Mesodermal cell (in vitro differentiated cells): Measurements from ENCODE around the gene MC1R.
"Not testable (repeated sequence)": the region's sequence is repeated elsewhere in the genome, so short reads cannot be mapped to it uniquely, and the experiment has no call there.

Experiments used
- H3K27ac ChIP-seq: 2 replicates; pipeline ENCODE4 v1.7.0; 2013; ENCODE audit warnings: mild to moderate bottlenecking, low read depth, low read length, moderate library complexity; ENCODE audit not compliant: severe bottlenecking
- H3K36me3 ChIP-seq: 2 replicates; pipeline ENCODE4 v1.7.1; 2013; ENCODE audit warnings: mild to moderate bottlenecking, low read length, moderate library complexity; ENCODE audit not compliant: control insufficient read depth, insufficient read depth
- H3K4me1 ChIP-seq: one replicate; pipeline ENCODE4 v1.7.1; 2013; ENCODE audit warnings: mild to moderate bottlenecking, low read length; ENCODE audit not compliant: insufficient read depth, control insufficient read depth, poor library complexity, severe bottlenecking
- H3K4me3 ChIP-seq: 2 replicates; pipeline ENCODE4 v1.7.0; 2013; ENCODE audit warnings: low read length, control low read depth, mild to moderate bottlenecking; ENCODE audit not compliant: insufficient read depth, poor library complexity, severe bottlenecking; ENCODE audit errors: extremely low read depth
- H3K9me3 ChIP-seq: 2 replicates; pipeline ENCODE4 v1.7.1; 2013; ENCODE audit warnings: mild to moderate bottlenecking, low read length, moderate library complexity; ENCODE audit not compliant: control insufficient read depth
- WGBS, 2 experiments: methylation state at CpG; one replicate each; pipeline ENCODE4 v1.1.5; 2013; ENCODE audit warnings: missing lambda C conversion rate in 2 of 2; ENCODE audit not compliant: insufficient coverage in 2 of 2; 5-methylcytosine and 5-hydroxymethylcytosine counted together

Gene MC1R

DNA sequence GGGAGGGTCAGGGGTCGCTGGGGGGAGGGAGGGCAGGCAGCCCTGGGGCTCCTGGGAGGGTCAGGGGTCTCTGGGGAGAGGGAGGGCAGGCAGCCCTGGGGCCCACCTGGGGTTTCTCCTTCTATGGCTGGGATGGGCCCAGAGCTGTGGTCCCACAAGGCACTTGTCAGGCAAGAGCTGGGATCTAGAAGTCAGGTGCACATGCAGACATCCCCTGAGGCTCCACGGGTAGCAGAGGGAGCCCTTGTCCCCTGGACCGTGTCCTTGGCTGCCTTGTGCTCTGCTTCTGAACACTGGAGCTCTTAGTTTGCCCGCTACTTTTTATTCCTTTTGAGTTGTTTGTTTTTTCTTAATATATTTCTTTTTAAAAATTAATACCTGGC, 6.3 kb downstream of the MC1R start:
- H3K4me3 ChIP-seq: peak overlapping the region; percentile 81

DNA sequence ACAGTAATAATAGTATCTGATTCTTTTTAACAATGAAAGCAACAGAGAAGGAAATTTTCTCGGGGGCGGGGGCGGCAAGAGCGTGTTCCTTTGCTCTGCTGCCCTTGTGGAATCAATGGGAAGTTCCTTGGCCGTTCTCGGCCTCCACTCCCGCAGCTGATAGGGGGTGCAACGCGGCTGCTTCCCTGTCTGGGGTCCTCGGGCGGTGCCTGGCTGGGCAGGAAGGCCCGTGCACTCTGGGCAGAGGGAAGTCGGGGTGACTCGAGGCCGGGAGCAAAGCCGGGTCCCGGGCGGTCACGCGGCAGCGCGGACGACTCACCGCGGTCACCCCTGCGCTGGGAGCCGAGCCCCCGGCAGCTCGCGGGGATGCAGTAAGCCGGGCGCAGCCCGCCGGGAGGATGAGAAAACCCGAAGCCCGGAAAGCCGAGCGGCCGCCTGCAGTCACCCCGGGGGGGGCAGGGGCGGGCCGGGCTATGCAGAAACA, 7.0 kb downstream of the MC1R start:
- peak overlapping the region; percentile 16 for H3K27ac ChIP-seq

More for the DNA sequence above, 6.3 kb downstream of the MC1R start:
- Histone ChIP-seq H3K4me1 (peaks cover 16% of the 10 kb centered on the region), H3K27ac (no peak overlapping the region), H3K36me3 (peaks cover 33% of the 10 kb centered on the region), H3K9me3 (no peaks in the 10 kb centered on the region)
- 0 to 14% methylated on average over 1 to 2 of the region's 4 CpGs for WGBS, 2 experiments

DNA sequence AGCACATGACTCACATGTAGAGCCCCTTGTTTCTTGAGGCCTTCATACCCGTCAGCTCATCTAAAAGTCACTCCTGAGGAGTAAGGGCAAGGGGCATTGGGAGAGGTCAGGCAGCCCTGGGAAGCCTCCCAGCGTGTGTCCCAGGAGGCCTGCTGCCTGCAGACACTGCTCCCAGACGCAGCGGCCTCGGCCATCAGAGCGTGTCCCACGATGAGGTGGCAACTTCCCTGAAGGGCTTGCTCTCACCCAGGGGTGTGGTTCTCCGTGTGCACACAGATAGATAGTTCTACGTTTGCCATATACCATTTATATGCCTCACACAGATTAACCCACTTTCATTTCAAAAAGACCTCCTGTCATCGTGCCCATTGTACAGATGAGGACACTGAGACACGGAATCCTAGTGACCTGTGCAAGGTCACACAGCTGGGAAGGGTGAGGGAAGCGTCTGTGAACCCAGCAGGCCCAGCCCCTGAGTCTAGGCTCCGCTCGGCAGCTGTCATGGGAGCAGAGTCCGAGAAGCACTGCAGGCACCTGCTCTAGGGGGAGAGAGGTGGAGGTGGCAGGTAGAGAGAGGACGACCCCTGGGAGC, 12.7 kb downstream of the MC1R start:
- H3K4me3 ChIP-seq: no peak overlapping the region
- peaks cover 94% of the 10 kb centered on the region for H3K36me3 ChIP-seq
- WGBS, 2 experiments: 95 to 97% methylated on average over 15 of the region's 16 CpGs
- no peak overlapping the region for H3K27ac ChIP-seq
- no peaks in the 10 kb centered on the region for H3K9me3 ChIP-seq
- H3K4me1 ChIP-seq: no peaks in the 10 kb centered on the region

More for the DNA sequence above, 7.0 kb downstream of the MC1R start:
- peaks cover 40% of the 10 kb centered on the region for H3K36me3 ChIP-seq
- 1 to 3% methylated on average over 35 to 42 of the region's 42 CpGs for WGBS, 2 experiments
- peak overlapping the region; percentile 81 for H3K4me3 ChIP-seq
- no peaks in the 10 kb centered on the region for H3K9me3 ChIP-seq
- H3K4me1 ChIP-seq: peaks cover 9% of the 10 kb centered on the region

DNA sequence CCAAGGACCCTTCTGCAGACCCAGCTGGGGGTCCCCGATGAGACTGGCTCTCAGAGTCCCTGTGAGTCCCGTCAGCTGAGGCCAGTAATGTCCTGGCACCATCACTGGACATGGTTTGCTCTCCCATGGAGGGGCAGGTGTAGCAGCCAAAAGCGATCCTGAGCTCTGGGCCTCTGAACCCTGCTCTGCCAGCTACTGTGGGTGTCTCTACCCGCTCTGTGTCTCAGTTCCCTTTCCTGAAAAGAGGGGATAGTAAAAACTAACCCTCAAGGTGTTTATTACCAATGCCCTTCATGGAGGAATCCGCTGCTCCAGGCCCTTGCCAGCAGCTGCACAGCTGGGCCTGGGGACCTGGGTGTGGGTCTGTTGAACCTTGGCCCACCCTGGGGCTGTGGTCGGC, 13.3 kb downstream of the MC1R start:
- no peaks in the 10 kb centered on the region for H3K4me1 ChIP-seq
- H3K9me3 ChIP-seq: no peaks in the 10 kb centered on the region
- no peak overlapping the region for H3K4me3 ChIP-seq
- H3K27ac ChIP-seq: no peak overlapping the region
- H3K36me3 ChIP-seq: peaks cover 93% of the 10 kb centered on the region
- 97 to 100% methylated on average over 5 to 6 of the region's 6 CpGs for WGBS, 2 experiments

DNA sequence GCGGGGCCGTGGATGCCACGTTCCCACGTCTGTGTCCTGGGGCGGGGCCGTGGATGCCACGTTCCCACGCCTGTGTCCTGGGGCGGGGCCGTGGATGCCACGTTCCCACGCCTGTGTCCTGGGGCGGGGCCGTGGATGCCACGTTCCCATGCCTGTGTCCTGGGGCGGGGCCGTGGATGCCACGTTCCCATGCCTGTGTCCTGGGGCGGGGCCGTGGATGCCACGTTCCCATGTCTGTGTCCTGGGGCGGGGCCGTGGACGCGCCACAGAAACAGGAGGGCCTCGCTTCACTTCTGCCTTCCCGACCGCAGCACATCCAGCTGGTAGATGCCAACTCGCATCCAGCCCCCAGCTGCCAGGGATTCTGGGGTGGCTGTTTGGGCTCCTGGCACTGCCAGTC, 15.4 kb downstream of the MC1R start:
- H3K27ac ChIP-seq, H3K4me3 ChIP-seq, H3K9me3 ChIP-seq, H3K4me1 ChIP-seq: not testable (repeated sequence)
- 97 to 99% methylated on average over 18 to 20 of the region's 29 CpGs for WGBS, 2 experiments
- H3K36me3 ChIP-seq: peaks cover 73% of the 10 kb centered on the region

DNA sequence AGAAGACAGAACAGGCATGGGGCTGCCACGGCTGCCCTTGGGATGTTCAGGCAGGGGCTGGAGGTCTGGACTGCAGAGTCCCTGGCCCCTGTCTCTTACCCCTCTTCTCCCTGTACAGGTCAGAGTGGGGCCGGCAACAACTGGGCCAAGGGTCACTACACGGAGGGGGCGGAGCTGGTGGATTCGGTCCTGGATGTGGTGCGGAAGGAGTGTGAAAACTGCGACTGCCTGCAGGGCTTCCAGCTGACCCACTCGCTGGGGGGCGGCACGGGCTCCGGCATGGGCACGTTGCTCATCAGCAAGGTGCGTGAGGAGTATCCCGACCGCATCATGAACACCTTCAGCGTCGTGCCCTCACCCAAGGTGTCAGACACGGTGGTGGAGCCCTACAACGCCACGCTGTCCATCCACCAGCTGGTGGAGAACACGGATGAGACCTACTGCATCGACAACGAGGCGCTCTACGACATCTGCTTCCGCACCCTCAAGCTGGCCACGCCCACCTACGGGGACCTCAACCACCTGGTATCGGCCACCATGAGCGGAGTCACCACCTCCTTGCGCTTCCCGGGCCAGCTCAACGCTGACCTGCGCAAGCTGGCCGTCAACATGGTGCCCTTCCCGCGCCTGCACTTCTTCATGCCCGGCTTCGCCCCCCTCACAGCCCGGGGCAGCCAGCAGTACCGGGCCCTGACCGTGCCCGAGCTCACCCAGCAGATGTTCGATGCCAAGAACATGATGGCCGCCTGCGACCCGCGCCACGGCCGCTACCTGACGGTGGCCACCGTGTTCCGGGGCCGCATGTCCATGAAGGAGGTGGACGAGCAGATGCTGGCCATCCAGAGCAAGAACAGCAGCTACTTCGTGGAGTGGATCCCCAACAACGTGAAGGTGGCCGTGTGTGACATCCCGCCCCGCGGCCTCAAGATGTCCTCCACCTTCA, 16.2 kb downstream of the MC1R start:
- 96 to 98% methylated on average over 57 to 60 of the region's 61 CpGs for WGBS, 2 experiments
- H3K27ac ChIP-seq: no peak overlapping the region
- no peaks in the 10 kb centered on the region for H3K4me1 ChIP-seq
- no peak overlapping the region for H3K4me3 ChIP-seq
- H3K9me3 ChIP-seq: no peaks in the 10 kb centered on the region
- peaks cover 65% of the 10 kb centered on the region for H3K36me3 ChIP-seq

DNA sequence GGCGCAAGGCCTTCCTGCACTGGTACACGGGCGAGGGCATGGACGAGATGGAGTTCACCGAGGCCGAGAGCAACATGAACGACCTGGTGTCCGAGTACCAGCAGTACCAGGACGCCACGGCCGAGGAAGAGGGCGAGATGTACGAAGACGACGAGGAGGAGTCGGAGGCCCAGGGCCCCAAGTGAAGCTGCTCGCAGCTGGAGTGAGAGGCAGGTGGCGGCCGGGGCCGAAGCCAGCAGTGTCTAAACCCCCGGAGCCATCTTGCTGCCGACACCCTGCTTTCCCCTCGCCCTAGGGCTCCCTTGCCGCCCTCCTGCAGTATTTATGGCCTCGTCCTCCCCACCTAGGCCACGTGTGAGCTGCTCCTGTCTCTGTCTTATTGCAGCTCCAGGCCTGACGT, 17.0 kb downstream of the MC1R start:
- WGBS, 2 experiments: 93 to 95% methylated on average over 22 to 23 of the region's 27 CpGs
- not testable (repeated sequence) for H3K4me3 ChIP-seq, H3K27ac ChIP-seq, H3K9me3 ChIP-seq, H3K4me1 ChIP-seq
- H3K36me3 ChIP-seq: peaks cover 57% of the 10 kb centered on the region

DNA sequence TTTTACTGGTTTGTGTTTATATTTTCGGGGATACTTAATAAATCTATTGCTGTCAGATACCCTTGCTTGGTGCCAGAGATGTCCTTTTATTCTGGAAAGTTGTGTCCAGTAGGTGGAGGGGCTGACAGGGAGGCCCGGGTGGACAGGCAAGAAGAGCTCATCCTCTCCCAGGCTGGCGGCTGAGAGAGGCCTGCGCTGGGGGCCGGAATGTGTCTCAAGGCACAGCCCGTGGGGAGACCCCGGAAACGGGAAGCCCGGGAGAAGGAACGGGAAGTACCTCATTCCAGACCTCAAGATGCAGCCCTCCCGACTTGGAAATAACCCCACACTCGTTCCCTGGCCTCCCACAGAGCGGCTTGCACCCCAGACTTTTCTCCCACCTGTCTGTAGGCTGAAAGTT, 17.4 kb downstream of the MC1R start:
- Histone ChIP-seq H3K36me3 (peaks cover 53% of the 10 kb centered on the region), H3K27ac (no peak overlapping the region), H3K9me3 (no peaks in the 10 kb centered on the region), H3K4me1 (no peaks in the 10 kb centered on the region), H3K4me3 (no peak overlapping the region)
- WGBS, 2 experiments: 91 to 92% methylated on average over 9 to 10 of the region's 13 CpGs

DNA sequence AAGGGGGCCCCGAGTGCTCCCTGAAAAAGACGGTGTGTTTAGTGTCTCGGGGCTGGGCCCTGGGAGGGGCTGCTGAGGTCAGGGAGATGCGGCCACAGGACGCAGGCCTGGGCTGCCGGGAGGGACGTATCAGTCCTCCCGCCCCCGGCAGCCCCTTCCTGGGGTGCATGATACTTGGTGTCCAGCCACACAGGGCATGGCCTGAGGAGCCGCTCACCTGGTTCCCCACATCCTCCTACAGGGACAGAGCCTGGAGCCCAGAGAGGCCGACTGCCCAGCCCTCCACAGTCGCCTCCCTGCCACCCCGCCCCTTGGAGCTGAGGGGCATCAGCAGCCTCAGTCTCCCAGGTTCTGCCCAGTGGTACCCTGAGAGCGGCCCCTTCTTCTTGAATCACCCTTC, 17.8 kb downstream of the MC1R start:
- WGBS, 2 experiments: 96% methylated on average over 12 to 14 of the region's 14 CpGs

DNA sequence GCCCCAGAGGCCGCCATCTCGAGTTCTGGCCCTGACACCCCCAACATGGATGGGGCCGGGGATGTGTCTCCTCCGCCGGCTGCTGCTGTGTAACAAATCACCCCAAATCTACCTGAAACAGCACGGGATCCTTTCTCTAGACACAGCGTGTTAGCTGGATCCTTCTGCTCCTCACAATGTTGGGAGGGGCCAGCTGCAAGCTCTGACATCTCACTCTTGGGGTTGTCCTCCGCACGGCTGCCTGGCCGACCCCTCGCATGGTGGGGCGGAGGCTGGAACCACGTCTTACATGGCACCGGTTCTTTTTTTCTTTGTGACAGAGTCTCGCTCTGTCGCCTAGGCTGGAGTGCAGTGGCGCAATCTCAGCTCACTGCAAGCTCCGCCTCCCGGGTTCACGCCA, 18.3 kb downstream of the MC1R start:
- Histone ChIP-seq H3K27ac (no peak overlapping the region), H3K4me3 (no peak overlapping the region), H3K9me3 (no peaks in the 10 kb centered on the region), H3K36me3 (peaks cover 44% of the 10 kb centered on the region), H3K4me1 (no peaks in the 10 kb centered on the region)
- 93 to 96% methylated on average over 15 to 18 of the region's 20 CpGs for WGBS, 2 experiments

More for the DNA sequence above, 17.8 kb downstream of the MC1R start:
- Histone ChIP-seq H3K4me3 (no peak overlapping the region), H3K36me3 (peaks cover 48% of the 10 kb centered on the region), H3K4me1 (no peaks in the 10 kb centered on the region), H3K9me3 (no peaks in the 10 kb centered on the region), H3K27ac (no peak overlapping the region)
